ENCODE data around the gene ZBTB46.
"Not testable (repeated sequence)": the region's sequence is repeated elsewhere in the genome, so short reads cannot be mapped to it uniquely, and the experiment has no call there.

ZBTB46 gene

DNA sequence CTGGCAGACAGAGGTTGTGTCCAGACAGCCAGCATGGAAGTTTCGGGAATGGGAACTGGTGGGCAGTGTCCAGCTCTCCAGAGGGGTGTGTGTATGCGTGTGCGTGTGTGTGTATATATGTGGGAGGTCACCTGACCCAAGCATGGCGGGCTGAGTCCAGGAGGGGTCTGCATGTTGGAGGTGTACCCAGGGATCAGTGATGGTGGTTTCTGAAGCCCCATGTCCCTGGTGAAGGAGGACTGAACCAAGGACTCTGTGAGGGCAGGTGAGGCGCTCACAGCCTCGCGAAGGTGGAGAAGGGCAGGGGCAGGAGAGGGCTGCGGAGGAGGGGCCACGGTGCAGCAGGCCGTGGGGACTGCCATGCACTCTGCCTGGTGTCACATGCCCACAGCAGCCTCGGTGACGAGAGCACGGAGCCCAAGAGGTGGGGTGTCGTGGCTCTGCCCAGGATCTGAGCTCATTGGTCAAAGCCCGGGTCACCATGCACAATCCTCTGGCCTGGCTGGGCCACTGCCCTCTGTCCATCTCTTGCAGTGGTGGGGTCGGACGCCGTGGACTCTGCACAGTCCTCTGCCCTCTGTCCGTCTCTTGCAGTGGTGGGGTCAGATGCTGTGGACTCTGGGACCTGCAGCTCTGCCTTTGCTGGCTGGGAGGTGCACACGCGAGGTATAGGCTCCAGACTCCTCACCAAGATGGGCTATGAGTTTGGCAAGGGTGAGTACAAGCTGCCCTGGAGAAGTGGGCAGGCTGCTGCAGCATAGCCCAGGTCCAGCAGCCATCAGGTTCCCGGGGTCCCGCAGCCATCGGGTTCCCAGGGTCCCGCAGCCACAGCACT, 96.7 kb downstream of the ZBTB46 start:
- DNase-seq (ENCODE audit: low read depth) = no peak

DNA sequence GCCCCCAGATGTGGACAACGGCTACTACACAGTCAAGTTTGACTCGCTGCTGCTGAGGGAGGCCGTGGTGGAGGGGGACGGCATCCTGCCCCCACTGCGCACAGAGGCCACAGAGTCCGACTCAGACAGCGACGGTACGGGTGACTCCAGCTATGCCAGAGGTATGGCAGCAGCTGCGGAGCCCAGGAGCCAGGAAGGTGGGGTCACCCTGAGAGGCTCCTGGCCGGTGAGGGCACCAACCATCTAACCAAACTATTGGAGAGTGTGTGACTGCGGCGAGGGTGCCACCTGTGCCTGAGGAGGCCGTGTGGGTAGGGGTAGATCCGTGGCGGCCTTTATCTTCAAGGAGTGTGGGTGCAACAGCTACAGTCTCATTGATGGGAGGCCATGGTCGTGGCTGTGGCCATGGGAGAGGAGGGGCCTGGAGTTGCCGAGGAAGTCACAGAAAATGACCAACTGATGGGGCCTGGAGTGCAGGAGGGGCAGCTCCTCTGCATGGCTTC, 97.4 kb downstream of the ZBTB46 start:
- DNase-seq (ENCODE audit: low read depth) = no peak

DNA sequence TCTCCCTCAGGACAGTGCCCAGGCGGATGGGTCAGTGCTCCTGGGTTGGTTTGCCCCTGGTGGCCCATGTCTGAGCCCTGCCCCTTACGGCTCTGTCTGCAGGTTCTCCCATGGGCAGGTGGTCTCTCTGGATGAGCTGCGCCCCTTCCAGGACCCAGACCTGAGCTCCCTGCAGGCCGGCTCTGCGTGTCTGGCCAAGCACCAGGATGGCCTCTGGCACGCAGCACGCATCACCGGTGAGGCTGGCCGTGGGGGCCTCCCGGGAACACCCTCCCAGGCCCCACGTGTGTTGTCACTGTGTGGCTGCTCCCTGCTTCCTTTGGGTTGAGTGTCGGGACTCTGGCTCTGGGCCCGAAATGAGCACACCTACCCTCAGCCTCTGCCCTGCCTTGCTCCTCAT, 97.9 kb downstream of the ZBTB46 start:
- no peak for DNase-seq (ENCODE audit: low read depth)

DNA sequence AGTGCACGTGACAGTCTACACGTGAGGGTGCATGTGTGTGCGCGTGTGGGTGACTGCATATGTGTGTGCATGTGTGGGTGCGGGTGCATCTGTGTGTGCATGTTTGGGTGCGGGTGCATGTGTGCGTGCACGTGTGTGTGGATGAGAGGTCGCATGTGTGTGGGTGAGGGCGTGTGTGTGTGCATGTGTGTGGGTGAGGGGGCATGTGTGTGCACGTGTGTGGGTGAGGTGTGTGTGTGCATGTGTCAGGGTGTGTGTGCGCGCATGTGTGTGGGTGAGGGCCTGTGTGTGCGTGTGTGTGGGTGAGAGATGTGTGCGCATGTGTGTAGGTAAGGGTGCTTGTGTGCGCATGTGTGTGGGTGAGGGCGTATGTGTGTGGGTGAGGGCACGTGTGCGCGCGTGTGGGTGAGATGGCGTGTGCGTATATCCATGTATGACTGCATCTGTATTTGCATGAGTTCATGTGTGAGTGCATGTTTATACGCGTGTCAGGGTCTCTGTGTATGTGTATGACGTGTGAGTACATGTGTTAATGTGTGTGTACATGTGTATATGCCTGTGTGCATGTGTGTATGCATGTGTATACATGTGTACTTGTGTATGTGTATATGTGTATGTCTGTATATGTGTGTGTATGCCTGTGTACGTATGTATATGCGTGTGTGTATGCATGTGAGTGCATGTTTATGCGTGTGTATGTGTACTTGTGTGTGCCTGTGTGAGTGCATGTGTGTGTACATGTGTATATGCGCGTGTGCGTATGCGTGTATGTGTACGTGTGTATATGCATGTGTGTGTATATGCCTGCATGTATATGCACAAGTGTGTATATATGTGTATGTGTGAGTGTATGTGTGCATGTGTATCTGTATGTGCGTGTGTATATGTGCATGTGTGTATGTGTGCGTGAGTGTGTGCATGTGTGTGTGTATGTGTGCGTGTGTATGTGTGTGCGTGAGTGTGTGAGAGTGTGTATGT, 98.7 kb downstream of the ZBTB46 start:
- no peak for DNase-seq (ENCODE audit: low read depth)

DNA sequence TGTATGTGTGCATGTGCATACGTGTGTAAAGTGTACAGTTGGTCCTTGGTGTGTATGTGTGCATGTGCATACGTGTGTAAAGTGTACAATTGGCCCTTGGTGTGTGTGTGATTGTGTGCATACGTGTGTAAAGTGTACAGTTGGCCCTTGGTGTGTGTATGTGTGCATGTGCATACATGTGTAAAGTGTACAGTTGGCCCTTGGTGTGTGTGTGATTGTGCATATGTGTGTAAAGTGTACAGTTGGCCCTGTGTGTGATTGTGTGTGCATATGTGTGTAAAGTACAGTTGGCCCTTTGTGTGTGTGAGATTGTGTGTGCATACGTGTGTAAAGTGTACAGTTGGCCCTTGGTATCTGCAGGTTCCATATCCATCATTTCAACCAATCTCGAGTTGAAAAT, 99.7 kb downstream of the ZBTB46 start:
- no peak for DNase-seq (ENCODE audit: low read depth)

DNA sequence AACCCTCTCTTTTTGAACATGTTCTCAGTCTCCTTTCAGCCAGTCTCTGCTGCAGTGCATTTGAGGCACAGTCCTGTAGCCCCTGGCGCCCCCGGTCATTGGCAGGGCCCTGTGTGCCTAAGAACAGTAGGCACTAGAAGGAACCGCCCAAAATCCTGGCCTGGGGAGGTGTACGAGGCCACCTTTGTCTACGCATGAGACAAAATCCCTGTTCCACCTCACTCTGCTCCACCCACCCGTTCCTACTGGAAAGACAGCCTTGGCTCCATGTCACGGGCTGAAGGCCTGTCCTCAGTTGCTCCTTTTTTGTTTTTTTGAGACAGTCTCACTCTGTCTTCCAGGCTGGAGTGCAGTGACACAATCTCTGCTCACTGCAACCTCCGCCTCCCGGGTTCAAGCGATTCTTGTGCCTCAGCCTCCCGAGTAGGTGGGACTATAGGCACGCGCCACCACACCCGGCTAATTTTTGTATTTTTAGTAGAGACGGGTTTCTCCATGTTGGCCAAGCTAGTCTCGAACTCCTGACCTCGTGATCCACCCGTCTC, 100.8 kb downstream of the ZBTB46 start:
- DNase-seq (ENCODE audit: low read depth) = not testable (repeated sequence)

DNA sequence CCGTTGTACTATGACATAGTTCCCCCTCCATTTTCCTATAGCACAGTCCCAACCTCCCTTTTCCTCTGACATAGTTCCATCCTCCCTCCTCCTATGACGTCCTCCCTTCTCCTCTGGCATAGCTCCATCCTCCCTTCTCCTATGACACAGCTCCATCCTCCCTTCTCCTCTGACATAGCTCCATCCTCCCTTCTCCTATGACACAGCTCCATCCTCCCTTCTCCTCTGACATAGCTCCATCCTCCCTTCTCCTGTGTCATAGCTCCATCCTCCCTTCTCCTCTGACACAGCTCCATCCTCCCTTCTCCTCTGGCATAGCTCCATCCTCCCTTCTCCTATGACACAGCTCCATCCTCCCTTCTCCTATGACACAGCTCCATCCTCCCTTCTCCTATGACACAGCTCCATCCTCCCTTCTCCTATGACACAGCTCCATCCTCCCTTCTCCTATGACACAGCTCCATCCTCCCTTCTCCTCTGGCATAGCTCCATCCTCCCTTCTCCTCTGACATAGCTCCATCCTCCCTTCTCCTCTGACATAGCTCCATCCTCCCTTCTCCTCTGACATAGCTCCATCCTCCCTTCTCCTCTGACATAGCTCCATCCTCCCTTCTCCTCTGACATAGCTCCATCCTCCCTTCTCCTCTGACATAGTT, 108.0 kb downstream of the ZBTB46 start:
- DNase-seq (ENCODE audit: low read depth) = not testable (repeated sequence)

DNA sequence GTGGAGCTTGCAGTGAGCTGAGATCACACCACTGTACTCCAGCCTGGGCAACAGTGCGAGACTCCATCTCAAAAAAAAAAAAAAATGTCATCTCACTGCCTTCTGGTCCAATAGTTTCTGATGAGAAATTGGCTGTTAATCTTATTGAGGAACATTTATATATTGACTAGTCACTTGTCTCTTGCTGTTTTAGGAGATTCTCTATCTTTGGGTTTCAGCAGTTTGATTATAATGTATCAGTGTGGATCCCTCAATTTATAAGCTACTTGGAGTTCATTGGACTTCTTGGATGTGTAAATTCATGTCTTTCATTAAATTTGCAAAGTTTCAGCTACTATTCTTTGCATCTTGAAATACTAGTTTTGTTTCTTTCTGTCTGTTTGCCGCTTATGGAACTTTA, 112.1 kb downstream of the ZBTB46 start:
- DNase-seq (ENCODE audit: low read depth) = no peak

DNA sequence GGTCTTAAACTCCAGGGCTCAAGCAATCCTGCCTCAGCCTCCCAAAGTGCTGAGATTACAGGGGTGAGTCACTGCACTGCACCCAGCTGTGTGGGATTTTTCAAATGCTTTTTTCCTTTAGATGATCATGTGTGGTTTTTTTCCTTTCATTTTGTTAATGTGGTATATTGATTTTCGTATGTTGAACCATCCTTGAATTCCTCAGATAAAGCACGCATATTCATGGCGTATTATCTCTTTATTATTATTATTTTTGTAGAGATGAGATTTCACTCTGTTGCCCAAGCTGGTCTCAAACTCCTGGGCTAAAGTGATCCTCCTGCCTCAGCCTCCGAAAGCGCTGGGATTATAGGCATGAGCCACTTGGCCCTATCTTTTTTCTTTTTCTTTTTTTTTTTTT, 116.2 kb downstream of the ZBTB46 start:
- no peak for DNase-seq (ENCODE audit: low read depth)

DNA sequence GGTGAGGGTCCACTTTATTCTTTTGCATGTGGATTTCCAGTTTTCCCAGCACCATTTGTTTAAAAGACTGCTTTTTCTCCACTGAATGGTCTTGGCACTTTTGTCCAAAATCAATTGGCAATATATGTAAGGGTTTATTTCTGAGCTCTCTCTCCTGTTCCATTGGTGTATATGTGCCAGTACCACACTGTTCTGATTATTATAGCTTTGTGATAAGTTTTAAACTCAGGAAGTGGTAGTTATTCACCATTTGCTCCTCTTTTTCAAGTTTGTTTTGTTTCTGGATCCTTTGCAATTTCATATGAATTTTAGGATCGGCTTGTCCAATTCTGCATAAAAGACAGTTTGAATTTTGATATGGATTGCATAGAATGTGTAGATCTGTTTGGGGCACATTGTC, 118.9 kb downstream of the ZBTB46 start:
- DNase-seq (ENCODE audit: low read depth) = no peak

DNA sequence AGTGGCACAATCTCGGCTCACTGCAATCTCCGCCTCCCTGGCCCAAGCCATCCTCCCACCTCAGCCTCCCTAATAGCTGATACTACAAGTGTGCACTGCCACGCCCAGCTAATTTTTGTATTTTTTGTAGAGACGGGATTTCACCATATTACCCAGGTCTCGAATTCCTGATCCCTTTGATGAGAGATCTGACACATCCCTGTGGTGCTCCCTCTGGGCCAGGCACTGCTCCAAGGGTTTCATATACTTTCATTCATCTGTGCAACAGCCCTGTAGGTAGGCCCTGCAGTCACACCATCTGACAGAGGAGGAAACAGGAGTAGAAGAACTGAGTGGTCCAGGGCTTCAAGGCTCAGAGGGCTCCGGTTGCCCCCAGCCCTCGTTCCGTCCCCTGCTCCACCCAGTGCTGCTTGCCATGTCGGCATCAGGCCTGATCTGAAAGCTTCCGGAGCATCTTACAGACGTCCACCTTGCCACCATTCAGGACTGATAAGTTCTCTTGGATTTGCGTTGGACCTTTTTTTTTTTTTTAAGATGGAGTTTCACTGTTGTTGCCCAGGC, 119.9 kb downstream of the ZBTB46 start:
- no peak for DNase-seq (ENCODE audit: low read depth)

DNA sequence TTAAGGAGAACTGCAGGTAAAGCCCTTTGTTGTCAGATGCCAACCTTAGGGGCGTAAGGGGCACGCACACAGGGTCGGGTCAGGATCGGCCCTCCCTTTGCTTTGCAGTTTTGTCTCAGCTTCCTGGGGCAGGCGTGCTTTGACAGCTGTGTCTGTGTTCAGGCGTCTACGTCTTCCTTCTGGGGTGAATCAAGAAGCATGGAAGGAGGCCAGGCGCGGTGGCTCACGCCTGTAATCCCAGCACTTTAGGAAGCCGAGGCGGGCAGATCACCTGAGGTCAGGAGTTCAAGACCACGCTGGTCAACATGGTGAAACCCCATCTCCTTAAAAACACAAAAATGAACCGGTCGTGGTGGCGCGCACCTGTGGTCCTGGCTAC, 121.9 kb downstream of the ZBTB46 start:
- no peak for DNase-seq (ENCODE audit: low read depth)

DNA sequence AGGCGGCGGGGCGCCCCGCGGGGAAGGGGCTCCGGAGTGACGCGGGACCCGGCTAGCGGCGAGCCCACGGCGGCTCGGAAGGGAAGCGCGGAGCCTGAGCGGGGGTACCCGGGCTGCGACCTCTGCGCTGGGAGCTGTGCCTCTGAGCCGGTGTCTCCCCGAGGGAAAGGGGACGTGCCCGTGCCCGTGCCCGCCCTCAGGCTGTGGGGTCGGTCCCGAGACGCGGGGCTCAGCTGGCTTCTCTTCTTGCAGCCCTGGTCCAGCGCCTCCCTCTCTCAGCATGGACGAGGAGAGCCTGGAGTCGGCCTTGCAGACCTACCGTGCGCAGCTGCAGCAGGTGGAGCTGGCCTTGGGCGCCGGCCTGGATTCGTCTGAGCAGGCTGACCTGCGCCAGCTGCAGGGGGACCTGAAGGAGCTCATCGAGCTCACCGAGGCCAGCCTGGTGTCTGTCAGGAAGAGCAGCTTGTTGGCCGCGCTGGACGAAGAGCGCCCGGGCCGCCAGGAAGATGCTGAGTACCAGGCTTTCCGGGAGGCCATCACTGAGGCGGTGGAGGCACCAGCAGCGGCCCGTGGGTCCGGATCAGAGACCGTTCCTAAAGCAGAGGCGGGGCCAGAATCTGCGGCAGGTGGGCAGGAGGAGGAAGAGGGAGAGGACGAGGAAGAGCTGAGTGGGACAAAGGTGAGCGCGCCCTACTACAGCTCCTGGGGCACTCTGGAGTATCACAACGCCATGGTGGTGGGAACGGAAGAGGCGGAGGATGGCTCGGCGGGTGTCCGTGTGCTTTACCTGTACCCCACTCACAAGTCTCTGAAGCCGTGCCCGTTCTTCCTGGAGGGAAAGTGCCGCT, 122.5 kb downstream of the ZBTB46 start:
- no peak for DNase-seq (ENCODE audit: low read depth)

DNA sequence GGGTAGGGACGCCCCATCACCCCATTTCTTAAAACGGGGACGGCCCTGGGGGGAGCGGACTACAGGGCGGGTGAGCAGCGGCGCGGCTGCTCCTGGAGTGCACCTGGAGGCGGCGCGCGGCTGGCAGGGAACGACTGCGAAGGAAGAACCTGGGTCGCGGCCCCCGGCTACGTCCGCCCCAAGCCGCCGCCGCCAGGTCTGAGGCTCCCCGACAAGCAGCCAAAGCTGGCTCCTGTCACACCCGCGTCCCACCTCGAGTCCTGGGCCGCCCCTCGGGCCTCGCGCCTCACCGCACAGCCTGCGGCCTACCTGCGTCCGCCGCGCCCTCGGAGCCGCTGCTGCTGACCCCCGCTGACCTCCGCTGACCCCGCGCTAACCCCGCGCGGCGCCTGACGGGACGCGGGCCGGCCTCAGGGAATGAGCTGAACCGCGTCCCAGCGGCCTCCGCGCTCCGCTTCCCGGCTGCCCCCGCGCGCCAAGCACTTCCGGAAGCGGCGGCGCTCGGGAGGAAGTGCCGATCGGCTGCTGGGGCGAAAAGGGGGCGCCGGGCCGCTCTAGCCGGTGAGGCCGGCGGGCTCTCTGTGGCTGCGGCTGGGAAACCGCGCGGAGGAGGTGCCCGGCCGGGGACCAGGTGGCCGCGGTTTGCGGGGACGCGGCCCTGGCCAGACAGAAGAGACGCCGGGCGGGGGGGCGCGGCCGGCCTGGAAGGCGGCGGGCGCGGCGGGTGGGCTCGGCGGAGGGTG, 123.3 kb downstream of the ZBTB46 start, which contains the start of the genes ARFRP1 and ZGPAT:
Gene ARFRP1 (minus strand): TSS at position 419 of the 743 bp plus-strand sequence. CDS start 885 bp downstream, outside the sequence.
Gene ZGPAT (plus strand): TSS at position 482 of the 743 bp plus-strand sequence. CDS start 542 bp downstream, outside the sequence.
- peak; percentile 85 for DNase-seq (ENCODE audit: low read depth)

DNA sequence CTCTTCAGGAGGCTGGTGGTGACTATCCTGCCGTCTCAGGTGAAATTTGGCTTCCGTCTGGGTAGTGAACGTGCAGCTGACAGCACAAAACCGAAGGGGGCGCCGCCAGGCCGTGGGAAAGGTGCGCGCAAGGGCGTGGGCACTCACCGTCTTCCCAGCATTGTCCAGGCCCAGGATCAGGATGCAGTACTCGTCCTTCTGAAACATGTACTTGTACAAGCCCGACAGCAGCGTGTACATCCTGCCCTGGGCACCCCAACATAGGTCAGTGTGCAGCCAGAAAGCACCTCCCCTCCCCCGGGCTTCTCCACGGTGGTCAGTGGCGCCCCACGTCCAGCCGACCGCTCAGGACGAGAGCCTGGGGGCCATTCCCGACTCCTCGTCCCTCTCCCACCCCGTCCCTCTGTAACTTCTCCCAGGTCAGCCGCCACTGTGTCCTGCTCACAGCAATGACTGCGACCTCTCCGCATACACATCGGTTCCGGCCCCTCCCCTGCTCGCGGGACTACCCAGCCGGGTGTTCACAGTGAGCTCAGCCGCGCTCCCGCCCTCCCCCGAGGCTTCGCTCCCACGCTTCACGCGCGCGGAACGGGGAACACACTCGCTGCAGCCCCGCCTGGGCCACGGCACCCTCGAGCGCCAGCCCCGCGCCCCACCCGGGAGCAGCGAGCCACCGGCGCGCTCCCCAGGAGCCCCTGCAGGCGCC, 124.1 kb downstream of the ZBTB46 start:
- no peak for DNase-seq (ENCODE audit: low read depth)

DNA sequence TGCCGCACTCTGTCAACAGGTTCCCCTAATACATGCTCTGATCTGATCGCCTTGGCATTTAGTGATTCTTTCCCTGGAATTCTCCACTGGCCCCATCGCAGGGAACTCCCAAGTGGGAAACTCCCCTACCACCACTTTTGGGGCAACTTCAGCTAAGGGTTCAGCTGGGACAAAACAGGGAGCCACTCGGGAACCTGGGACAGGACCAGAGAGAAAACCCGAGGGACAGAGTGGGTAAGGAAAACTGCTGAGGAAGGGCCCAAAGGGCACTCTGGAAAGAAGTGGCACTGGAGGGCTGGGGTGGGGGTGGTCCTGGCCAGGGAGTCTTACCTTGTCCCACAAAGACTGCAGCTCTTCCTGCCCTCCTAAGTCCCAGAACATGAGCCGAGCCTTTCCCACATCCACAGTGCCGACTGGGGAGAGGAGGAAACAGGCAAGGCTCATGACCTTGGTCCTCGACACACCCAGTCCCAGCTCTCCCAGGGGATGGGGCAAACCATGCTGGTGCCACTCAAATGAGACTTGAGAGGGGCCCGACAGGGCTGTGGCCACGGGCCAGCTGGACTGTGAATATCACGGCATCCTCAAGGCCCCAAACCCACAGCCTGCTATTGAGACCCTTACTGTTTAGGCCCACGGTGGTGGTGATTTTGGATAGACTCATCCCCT, 124.9 kb downstream of the ZBTB46 start:
- DNase-seq (ENCODE audit: low read depth) = no peak

DNA sequence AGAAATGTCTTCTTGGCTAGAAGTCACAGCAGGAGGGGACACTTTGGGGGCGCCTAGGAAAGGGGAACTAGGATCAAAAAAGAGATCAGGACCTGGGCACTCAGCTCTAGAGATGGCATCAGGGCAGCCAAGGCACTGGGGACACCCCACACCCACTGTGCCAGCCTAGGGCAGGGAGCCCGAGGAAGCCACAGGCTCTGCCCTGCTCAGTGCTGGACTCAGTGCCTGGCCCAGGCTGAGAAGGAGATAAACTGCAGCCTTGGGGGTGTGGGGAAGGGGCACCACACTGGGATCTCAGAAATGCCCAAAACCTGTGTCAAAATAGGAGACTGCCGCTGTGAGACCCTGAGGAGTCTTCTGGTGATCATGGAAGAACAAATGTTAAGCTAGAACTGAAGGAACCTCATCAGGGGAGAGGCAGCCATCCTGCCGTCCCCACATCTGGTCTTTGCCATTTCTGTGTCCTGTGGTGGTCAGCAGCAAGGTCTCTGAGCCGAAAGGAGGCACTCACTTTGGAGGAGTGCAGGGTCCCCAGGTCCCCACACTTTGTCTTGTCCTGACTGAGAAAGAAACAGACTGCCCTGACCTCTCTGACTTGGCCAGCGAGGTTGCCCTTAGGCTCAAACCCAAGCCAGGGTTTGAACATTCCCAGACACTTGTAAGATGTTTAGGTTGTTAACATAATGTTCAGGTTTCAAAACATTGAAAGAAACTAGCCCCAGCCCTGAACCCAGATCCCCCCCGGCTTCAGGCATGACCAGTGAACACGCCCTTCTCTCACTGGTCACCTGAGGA, 125.6 kb downstream of the ZBTB46 start:
- no peak for DNase-seq (ENCODE audit: low read depth)

DNA sequence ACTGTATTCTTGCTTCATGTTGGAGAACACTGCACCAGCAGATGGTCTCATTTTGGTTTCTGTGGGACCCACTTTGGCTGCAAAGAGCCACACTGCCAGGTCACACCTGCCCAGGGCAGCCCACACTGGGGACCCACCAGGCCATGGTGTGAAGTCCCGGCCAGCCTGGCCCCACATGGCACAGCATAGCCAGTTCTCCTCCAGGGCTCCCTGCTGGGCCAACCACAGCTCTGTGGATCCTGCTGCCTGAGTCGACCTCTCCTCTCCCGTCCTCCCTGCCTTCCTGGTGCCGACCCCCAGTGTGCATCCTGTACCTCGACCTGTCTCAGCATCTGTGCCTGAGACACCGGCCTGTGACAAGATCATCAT, 126.3 kb downstream of the ZBTB46 start:
- DNase-seq (ENCODE audit: low read depth) = no peak
